ENCODE results near the gene ANKS1B. TPM values are rescaled to one million over a fixed set of nuclear protein-coding genes. Genes with fewer than 3 reads are reported as not detected.

Gene ANKS1B
- total RNA-seq, 1 donor from 2014 or later, result 11.3 TPM

DNA sequence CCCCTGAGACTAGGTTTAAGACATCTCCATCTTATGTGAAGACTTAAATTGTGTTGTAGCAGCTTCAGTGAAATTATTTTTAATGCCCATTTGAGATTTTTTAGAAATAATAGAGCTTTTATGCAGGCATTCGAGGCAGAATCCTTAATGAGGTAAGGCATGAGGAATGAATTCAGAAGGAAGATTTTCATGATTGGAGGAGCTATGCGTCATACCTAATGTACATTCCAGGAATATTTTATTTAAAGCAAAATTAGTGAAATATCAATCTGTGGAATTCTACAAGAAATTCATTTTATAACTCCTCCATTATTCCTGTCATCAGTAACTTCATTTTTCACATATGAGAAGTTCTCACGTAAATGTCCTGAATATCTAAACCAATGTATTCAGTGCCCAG, 373.1 kb downstream of the ANKS1B start:
- no peaks in the 10 kb centered on the region for H3K4me1 Mint-ChIP-seq (ENCODE audit: low read depth, unreplicated experiment)
- TF ChIP-seq, protein P1, sequence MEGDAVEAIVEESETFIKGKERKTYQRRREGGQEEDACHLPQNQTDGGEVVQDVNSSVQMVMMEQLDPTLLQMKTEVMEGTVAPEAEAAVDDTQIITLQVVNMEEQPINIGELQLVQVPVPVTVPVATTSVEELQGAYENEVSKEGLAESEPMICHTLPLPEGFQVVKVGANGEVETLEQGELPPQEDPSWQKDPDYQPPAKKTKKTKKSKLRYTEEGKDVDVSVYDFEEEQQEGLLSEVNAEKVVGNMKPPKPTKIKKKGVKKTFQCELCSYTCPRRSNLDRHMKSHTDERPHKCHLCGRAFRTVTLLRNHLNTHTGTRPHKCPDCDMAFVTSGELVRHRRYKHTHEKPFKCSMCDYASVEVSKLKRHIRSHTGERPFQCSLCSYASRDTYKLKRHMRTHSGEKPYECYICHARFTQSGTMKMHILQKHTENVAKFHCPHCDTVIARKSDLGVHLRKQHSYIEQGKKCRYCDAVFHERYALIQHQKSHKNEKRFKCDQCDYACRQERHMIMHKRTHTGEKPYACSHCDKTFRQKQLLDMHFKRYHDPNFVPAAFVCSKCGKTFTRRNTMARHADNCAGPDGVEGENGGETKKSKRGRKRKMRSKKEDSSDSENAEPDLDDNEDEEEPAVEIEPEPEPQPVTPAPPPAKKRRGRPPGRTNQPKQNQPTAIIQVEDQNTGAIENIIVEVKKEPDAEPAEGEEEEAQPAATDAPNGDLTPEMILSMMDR (IDR thresholded peaks at IDR 0.05; ENCODE audit: partially characterized antibody, unreplicated experiment), result no peak
- H3K9me3 Mint-ChIP-seq (ENCODE audit: unreplicated experiment), result no peaks in the 10 kb centered on the region
- no peak for DNase-seq
- peaks cover 1% of the 10 kb centered on the region for H3K27me3 Mint-ChIP-seq (ENCODE audit: unreplicated experiment)
- H3K36me3 Mint-ChIP-seq (ENCODE audit: unreplicated experiment), result no peaks in the 10 kb centered on the region
- no peak overlapping the region for H3K27ac Mint-ChIP-seq (ENCODE audit: unreplicated experiment)
- H3K4me3 Mint-ChIP-seq (ENCODE audit: unreplicated experiment), result no peak overlapping the region

GRCh38 chr12:99611117-99611516, 373.6 kb downstream of the ANKS1B start:
- TF ChIP-seq, protein P1 (IDR thresholded peaks at IDR 0.05; ENCODE audit: partially characterized antibody, unreplicated experiment), result no peak
- Mint-ChIP-seq H3K4me1 (ENCODE audit: low read depth, unreplicated experiment) (no peaks in the 10 kb centered on the region), H3K36me3 (ENCODE audit: unreplicated experiment) (no peaks in the 10 kb centered on the region), H3K27ac (ENCODE audit: unreplicated experiment) (no peak overlapping the region), H3K4me3 (ENCODE audit: unreplicated experiment) (no peak overlapping the region), H3K27me3 (ENCODE audit: unreplicated experiment) (no peaks in the 10 kb centered on the region), H3K9me3 (ENCODE audit: unreplicated experiment) (no peaks in the 10 kb centered on the region)
- DNase-seq, result no peak

GRCh38 chr12:99609455-99610181, 375.1 kb downstream of the ANKS1B start:
- Mint-ChIP-seq H3K4me3 (ENCODE audit: unreplicated experiment) (no peak overlapping the region), H3K4me1 (ENCODE audit: low read depth, unreplicated experiment) (no peaks in the 10 kb centered on the region), H3K9me3 (ENCODE audit: unreplicated experiment) (no peaks in the 10 kb centered on the region), H3K36me3 (ENCODE audit: unreplicated experiment) (no peaks in the 10 kb centered on the region), H3K27ac (ENCODE audit: unreplicated experiment) (no peak overlapping the region), H3K27me3 (ENCODE audit: unreplicated experiment) (no peaks in the 10 kb centered on the region)
- TF ChIP-seq, protein P1 (IDR thresholded peaks at IDR 0.05; ENCODE audit: partially characterized antibody, unreplicated experiment), result no peak
- no peak for DNase-seq

DNA sequence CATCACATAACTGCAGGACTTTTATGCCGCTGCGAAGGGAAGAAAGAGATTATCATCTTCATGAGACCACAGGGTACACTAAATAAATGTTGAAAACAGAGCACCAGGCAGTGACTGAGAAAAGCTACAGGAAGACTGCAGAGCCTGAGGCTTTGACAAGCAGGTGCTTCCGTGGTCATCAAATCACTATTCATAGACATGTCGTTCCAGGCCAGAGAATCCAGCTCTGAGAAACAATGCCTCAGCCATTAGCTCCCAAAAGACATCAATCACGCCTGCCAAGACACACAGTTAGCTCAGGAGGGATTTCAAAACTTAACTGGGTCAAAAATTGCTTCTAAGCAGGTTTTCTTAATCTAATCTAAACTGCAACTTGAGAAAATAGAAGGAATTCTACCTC, 384.3 kb downstream of the ANKS1B start:
- no peak for DNase-seq
- Mint-ChIP-seq H3K4me1 (ENCODE audit: low read depth, unreplicated experiment) (no peaks in the 10 kb centered on the region), H3K36me3 (ENCODE audit: unreplicated experiment) (no peaks in the 10 kb centered on the region), H3K27me3 (ENCODE audit: unreplicated experiment) (no peaks in the 10 kb centered on the region), H3K4me3 (ENCODE audit: unreplicated experiment) (no peak overlapping the region), H3K27ac (ENCODE audit: unreplicated experiment) (no peak overlapping the region), H3K9me3 (ENCODE audit: unreplicated experiment) (no peaks in the 10 kb centered on the region)
- TF ChIP-seq, protein P1 (IDR thresholded peaks at IDR 0.05; ENCODE audit: partially characterized antibody, unreplicated experiment), result no peak

DNA sequence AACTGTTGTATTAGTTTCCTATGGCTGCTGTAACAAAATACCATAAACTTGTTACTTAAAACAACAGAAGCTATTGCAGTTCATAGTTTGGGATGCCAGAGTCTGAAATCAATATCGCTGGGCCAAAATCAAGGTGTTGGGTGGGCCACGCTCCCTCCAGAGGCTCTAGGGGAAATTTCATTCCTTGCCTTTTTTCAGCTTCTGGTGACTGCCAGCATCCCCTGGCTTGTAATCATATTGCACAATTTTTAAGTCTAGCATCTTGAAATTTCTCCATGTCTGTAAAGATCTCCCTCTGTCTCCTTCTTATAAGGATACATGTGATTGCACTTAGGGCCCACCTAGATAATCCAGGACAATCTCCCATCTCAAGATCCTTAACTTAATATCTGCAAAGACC, 386.0 kb downstream of the ANKS1B start:
- TF ChIP-seq, protein P1 (IDR thresholded peaks at IDR 0.05; ENCODE audit: partially characterized antibody, unreplicated experiment), result no peak
- Mint-ChIP-seq H3K36me3 (ENCODE audit: unreplicated experiment) (no peaks in the 10 kb centered on the region), H3K9me3 (ENCODE audit: unreplicated experiment) (no peaks in the 10 kb centered on the region), H3K27me3 (ENCODE audit: unreplicated experiment) (no peaks in the 10 kb centered on the region), H3K4me3 (ENCODE audit: unreplicated experiment) (no peak overlapping the region), H3K27ac (ENCODE audit: unreplicated experiment) (no peak overlapping the region), H3K4me1 (ENCODE audit: low read depth, unreplicated experiment) (no peaks in the 10 kb centered on the region)
- DNase-seq, result no peak

All from glutamatergic neuron (in vitro differentiated cells).